H9 (cell line): ENCODE measurements around the gene CBLL1. TPM values are rescaled to one million over a fixed set of nuclear protein-coding genes. Genes with fewer than 3 reads are reported as not detected.

Source experiments
- DNase-seq: peaks from one replicate; pipeline ENCODE4 v3.0.0-alpha.2; 2017
- H2AFZ ChIP-seq: one replicate; pipeline ENCODE4 v1.6.1; 2013; ENCODE audit warnings: mild to moderate bottlenecking, low read length, control low read depth, moderate library complexity
- H2AK5ac ChIP-seq: 2 replicates; pipeline ENCODE4 v1.6.1; 2013; ENCODE audit warnings: low read length, control low read depth, mixed read lengths; ENCODE audit not compliant: insufficient read length
- H2BK120ac ChIP-seq: one replicate; pipeline ENCODE4 v1.6.1; 2013; ENCODE audit warnings: low read depth, mild to moderate bottlenecking, low read length, control low read depth, inconsistent platforms; ENCODE audit not compliant: poor library complexity, severe bottlenecking
- H2BK12ac ChIP-seq: 2 replicates; pipeline ENCODE4 v1.6.1; 2013; ENCODE audit warnings: low read length, control low read depth, mixed read lengths, low read depth; ENCODE audit not compliant: insufficient read length
- H2BK15ac ChIP-seq: 2 replicates; pipeline ENCODE4 v1.6.1; 2013; ENCODE audit warnings: low read depth, low read length, control low read depth
- H2BK20ac ChIP-seq: one replicate; pipeline ENCODE4 v1.6.1; 2013; ENCODE audit warnings: low read depth, mild to moderate bottlenecking, low read length, control low read depth, inconsistent platforms; ENCODE audit not compliant: poor library complexity, severe bottlenecking
- H2BK5ac ChIP-seq: 2 replicates; pipeline ENCODE4 v1.6.1; 2013; ENCODE audit warnings: low read length, control low read depth, mixed read lengths; ENCODE audit not compliant: insufficient read length
- H3K14ac ChIP-seq: 2 replicates; pipeline ENCODE4 v1.6.1; 2013; ENCODE audit warnings: low read length, control low read depth; ENCODE audit not compliant: insufficient read depth
- H3K18ac ChIP-seq: 2 replicates; pipeline ENCODE4 v1.6.1; 2013; ENCODE audit warnings: low read depth, mild to moderate bottlenecking, mixed read lengths, low read length, control low read depth; ENCODE audit not compliant: insufficient read length
- H3K23ac ChIP-seq: 2 replicates; pipeline ENCODE4 v1.6.1; 2013; ENCODE audit warnings: low read length, control low read depth, mixed read lengths, low read depth; ENCODE audit not compliant: insufficient read length
- H3K23me2 ChIP-seq: 2 replicates; pipeline ENCODE4 v1.6.1; 2013; ENCODE audit warnings: low read depth, mild to moderate bottlenecking, mixed read lengths, low read length, control low read depth; ENCODE audit not compliant: insufficient read length, poor library complexity, severe bottlenecking
- H3K27ac ChIP-seq: 2 replicates; pipeline ENCODE4 v1.5.1; 2013; ENCODE audit warnings: low read length, control low read depth, mixed read lengths, low read depth; ENCODE audit not compliant: insufficient read length
- H3K27me3 ChIP-seq: 2 replicates; pipeline ENCODE4 v1.6.1; 2013; ENCODE audit warnings: low read length, control low read depth, inconsistent platforms; ENCODE audit not compliant: insufficient read depth
- H3K4ac ChIP-seq: 2 replicates; pipeline ENCODE4 v1.6.1; 2013; ENCODE audit warnings: low read depth, mild to moderate bottlenecking, control low read depth, inconsistent platforms, low read length, moderate library complexity
- H3K4me1 ChIP-seq: 2 replicates; pipeline ENCODE4 v1.6.1; 2013; ENCODE audit warnings: low read length, control low read depth, inconsistent platforms; ENCODE audit not compliant: insufficient read depth
- H3K4me2 ChIP-seq: 2 replicates; pipeline ENCODE4 v1.6.1; 2013; ENCODE audit warnings: low read length, control low read depth, mixed read lengths; ENCODE audit not compliant: insufficient read length, insufficient read depth
- H3K56ac ChIP-seq: 2 replicates; pipeline ENCODE4 v1.6.1; 2013; ENCODE audit warnings: low read depth, mild to moderate bottlenecking, mixed read lengths, low read length, control low read depth; ENCODE audit not compliant: insufficient read length
- H3K79me1 ChIP-seq: 2 replicates; pipeline ENCODE4 v1.6.1; 2013; ENCODE audit warnings: low read depth, mild to moderate bottlenecking, moderate library complexity, low read length, control low read depth, inconsistent platforms; ENCODE audit not compliant: insufficient read depth, poor library complexity, severe bottlenecking
- H3K79me2 ChIP-seq: 2 replicates; pipeline ENCODE4 v1.6.1; 2013; ENCODE audit warnings: low read length, control low read depth, inconsistent platforms; ENCODE audit not compliant: insufficient read depth
- H3K9ac ChIP-seq: 2 replicates; pipeline ENCODE4 v1.6.1; 2013; ENCODE audit warnings: low read length, control low read depth, mixed read lengths; ENCODE audit not compliant: insufficient read length; ENCODE audit errors: extremely low read depth
- H3K9me3 ChIP-seq: one replicate; pipeline ENCODE4 v1.6.1; 2013; ENCODE audit warnings: low read depth, low read length, inconsistent platforms; ENCODE audit not compliant: control insufficient read depth
- H3T11ph ChIP-seq: one replicate; pipeline ENCODE4 v1.6.1; 2013; ENCODE audit warnings: mild to moderate bottlenecking, low read length, control low read depth, inconsistent platforms
- H4K20me1 ChIP-seq: one replicate; pipeline ENCODE4 v1.6.1; 2013; ENCODE audit not compliant: control insufficient read depth, insufficient read length, insufficient read depth
- H4K5ac ChIP-seq: 2 replicates; pipeline ENCODE4 v1.6.1; 2013; ENCODE audit warnings: low read depth, mild to moderate bottlenecking, mixed read lengths, low read length, control low read depth; ENCODE audit not compliant: insufficient read length
- H4K8ac ChIP-seq: replicated peaks from 2 replicates; pipeline ENCODE4 v1.6.1; 2013; ENCODE audit warnings: low read length, control low read depth, mixed read lengths, low read depth; ENCODE audit not compliant: insufficient read length
- H4K91ac ChIP-seq: 2 replicates; pipeline ENCODE4 v1.6.1; 2013; ENCODE audit warnings: low read depth, mild to moderate bottlenecking, moderate library complexity, mixed read lengths, low read length, control low read depth; ENCODE audit not compliant: insufficient read length
- H3K27ac Mint-ChIP-seq, 3 experiments: 2 replicates in 2 of 3; 3 replicates in 1 of 3; pipeline ENCODE4 v1.8.0; 2020 to 2021; ENCODE audit warnings: mixed read lengths in 3 of 3, mild to moderate bottlenecking in 1 of 3, moderate library complexity in 1 of 3
- H3K27me3 Mint-ChIP-seq: 2 replicates; pipeline ENCODE4 v1.8.0; 2021; ENCODE audit warnings: low read depth, mild to moderate bottlenecking, moderate library complexity, mixed read lengths
- H3K36me3 Mint-ChIP-seq, 3 experiments: 2 replicates in 2 of 3; 3 replicates in 1 of 3; pipeline ENCODE4 v1.8.0; 2020 to 2021; ENCODE audit warnings: low read depth in 3 of 3, mixed read lengths in 3 of 3; ENCODE audit not compliant: insufficient read depth in 1 of 3
- H3K4me1 Mint-ChIP-seq, 2 experiments: 2 replicates each; pipeline ENCODE4 v1.8.0; 2020; ENCODE audit warnings: mixed read lengths in 2 of 2
- H3K4me3 Mint-ChIP-seq, 2 experiments: 2 replicates in 1 of 2; 3 replicates in 1 of 2; pipeline ENCODE4 v1.8.0; 2020 to 2021; ENCODE audit warnings: mild to moderate bottlenecking in 2 of 2, mixed read lengths in 2 of 2, moderate library complexity in 1 of 2
- H3K9me3 Mint-ChIP-seq, 2 experiments: 2 replicates in 1 of 2; 3 replicates in 1 of 2; pipeline ENCODE4 v1.8.0; 2020; ENCODE audit warnings: mild to moderate bottlenecking in 2 of 2, mixed read lengths in 2 of 2, moderate library complexity in 1 of 2
- WGBS: extraction: QIAGEN DNeasy Blood & Tissue Kit; methylation state at CpG from one replicate; pipeline ENCODE4 v1.1.7; 2013; ENCODE audit warnings: missing lambda C conversion rate, low lambda C conversion rate, mixed read lengths; ENCODE audit not compliant: insufficient read length; ENCODE audit errors: extremely low coverage; 5-methylcytosine and 5-hydroxymethylcytosine counted together
- total RNA-seq: library from RNA; stranded (reverse); gene quantifications from 2 replicates; pipeline ENCODE4 v1.2.1, GENCODE V29; 2021
- TF ChIP-seq, protein P1 (sequence below): fragments of 200-600 bp; sonication (generic); conservative IDR thresholded peaks from 3 replicates; pipeline ENCODE4 v1.8.0; 2021; ENCODE audit warnings: antibody characterized with exemption, mild to moderate bottlenecking

The CBLL1 gene
- total RNA-seq, 1 experiment from 2014 or later: 32.2 TPM

DNA sequence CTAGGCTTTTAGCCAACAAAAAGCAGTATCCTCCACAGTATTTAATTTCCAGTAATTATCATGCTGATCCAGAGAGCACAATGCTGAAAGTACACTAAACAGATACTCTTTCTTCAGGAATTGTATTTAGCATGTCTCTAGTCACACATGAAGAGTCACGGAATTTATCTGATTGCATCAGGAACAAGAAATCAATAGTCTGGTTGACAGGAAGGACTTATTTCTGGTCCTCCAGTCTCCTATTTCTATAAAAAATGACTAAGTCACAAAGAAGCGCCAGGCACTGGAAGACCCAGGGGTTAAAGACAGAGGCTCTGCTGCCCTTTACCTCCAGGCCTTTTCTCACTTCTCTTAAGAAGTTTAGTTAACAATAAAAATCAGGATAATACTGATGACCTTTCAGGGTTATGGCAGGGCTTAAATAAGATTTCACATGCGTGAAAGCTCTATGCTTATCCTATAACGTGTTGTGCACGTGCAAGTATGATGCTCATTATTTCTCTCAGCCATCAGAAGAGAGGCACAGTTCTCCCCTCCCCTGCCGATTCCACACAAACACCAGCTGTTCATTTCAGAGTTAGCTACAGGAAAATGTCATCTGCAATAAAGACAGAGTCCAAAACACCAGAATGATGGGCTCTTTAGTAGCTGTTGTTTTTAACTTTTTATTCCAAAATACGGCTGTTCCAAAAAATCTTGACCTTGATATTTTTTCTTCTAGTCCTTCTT, 46.5 kb upstream of the CBLL1 start:
- Histone ChIP-seq H3K23ac (no peak overlapping the region), H3K14ac (no peak overlapping the region), H3K27ac (no peak overlapping the region), H3K9ac (no peak overlapping the region), H4K8ac (no peak overlapping the region), H3K79me1 (no peaks in the 10 kb centered on the region), H2AFZ (no peak overlapping the region), H3K18ac (no peak overlapping the region), H3K27me3 (no peaks in the 10 kb centered on the region), H3K4ac (no peak overlapping the region), H4K91ac (no peak overlapping the region), H3K56ac (no peak overlapping the region), H3K4me2 (no peak overlapping the region), H3K9me3 (no peaks in the 10 kb centered on the region), H3K4me1 (peaks cover 8% of the 10 kb centered on the region; the same call in 1 of the 2 replicates), H4K5ac (no peak overlapping the region), H2BK120ac (no peak overlapping the region), H2BK15ac (no peak overlapping the region), H3K23me2 (no peaks in the 10 kb centered on the region), H4K20me1 (no peaks in the 10 kb centered on the region), H2BK20ac (no peak overlapping the region), H2BK5ac (no peak overlapping the region), H3K79me2 (no peaks in the 10 kb centered on the region), H2BK12ac (no peak overlapping the region), H3T11ph (no peak overlapping the region), H2AK5ac (no peak overlapping the region)
- no CpG with 5 or more reads among the region's 7 CpGs for WGBS
- H3K4me3 Mint-ChIP-seq: no peak overlapping the region
- no peaks in the 10 kb centered on the region for H3K36me3 Mint-ChIP-seq
- H3K27me3 Mint-ChIP-seq: peaks cover 1% of the 10 kb centered on the region; the same call in 1 of the 2 replicates
- no peak for DNase-seq
- H3K27ac Mint-ChIP-seq: no peak overlapping the region
- peaks cover 11 to 22% of the 10 kb centered on the region in 2 experiments; a peak in 3 of 4 replicates for H3K4me1 Mint-ChIP-seq
- no peaks in the 10 kb centered on the region for H3K9me3 Mint-ChIP-seq
- TF ChIP-seq, protein P1, sequence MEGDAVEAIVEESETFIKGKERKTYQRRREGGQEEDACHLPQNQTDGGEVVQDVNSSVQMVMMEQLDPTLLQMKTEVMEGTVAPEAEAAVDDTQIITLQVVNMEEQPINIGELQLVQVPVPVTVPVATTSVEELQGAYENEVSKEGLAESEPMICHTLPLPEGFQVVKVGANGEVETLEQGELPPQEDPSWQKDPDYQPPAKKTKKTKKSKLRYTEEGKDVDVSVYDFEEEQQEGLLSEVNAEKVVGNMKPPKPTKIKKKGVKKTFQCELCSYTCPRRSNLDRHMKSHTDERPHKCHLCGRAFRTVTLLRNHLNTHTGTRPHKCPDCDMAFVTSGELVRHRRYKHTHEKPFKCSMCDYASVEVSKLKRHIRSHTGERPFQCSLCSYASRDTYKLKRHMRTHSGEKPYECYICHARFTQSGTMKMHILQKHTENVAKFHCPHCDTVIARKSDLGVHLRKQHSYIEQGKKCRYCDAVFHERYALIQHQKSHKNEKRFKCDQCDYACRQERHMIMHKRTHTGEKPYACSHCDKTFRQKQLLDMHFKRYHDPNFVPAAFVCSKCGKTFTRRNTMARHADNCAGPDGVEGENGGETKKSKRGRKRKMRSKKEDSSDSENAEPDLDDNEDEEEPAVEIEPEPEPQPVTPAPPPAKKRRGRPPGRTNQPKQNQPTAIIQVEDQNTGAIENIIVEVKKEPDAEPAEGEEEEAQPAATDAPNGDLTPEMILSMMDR: no peak
